HG02970 (cell line): ENCODE measurements around the gene ALK.

Experiments
- ATAC-seq: cut with Tn5 transposase; IDR thresholded peaks from one replicate; pipeline ENCODE4 v1.9.1; 2021; ENCODE audit warnings: mild to moderate bottlenecking, moderate library complexity, moderate number of reproducible peaks; ENCODE audit not compliant: unreplicated experiment, low FRiP score

ALK gene

DNA sequence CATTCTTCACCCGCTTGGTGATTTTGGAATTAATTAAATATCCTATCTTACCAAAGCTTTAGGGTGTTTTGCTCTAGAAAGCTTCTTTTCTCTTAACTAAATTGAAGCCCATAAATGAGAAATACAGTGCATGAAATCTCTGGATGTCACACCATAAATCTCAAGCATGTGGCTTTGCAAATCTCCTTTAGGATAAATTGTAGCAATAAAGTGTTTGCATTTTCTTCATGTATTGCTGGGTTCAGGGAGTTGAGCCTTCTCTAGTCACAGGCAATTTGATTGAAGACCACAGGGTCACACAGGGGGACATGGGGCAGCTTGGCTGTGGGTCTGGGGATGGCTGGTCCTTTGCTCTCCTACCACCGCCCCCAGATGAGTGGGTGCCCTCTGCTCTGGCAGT, 442.0 kb downstream of the ALK start:
- no peak for ATAC-seq

DNA sequence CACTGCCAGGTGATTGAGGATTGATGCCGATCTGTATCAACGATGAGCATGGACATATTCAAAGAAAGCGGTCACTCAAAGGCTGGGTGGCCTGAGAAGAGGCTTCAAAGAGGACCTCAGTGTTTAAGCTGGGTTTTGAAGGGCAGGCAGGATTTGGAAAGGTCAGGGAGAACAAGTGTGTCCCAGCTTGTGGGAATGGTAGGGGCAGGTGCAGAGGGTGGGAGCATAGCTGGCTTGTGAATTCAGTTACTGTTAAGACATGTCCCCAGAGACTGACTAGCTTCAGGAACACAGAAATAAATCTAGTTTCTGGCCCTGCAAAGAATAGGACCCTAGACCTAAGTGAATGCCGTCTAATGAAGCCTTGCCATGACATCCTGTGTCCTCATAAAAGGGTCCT, 442.7 kb downstream of the ALK start:
- no peak for ATAC-seq

DNA sequence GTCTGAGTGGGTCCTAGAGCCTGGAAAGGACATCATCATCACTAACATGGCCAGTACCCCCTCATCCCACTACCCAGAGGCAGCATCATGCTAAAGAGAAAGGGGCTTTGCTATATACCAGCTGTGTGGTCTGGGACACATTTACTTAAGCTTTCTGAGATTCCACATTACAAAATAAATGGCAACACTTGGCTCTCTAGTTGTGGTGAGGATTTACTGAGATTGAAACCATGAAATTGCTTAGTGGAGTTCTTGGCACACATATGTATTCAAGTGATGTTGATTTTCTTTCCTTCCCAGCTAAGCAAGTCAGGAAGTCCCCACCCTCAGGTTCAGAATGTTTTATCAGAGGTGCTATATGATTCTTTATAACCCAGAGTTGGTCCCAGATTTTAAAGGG, 444.2 kb downstream of the ALK start:
- no peak for ATAC-seq

DNA sequence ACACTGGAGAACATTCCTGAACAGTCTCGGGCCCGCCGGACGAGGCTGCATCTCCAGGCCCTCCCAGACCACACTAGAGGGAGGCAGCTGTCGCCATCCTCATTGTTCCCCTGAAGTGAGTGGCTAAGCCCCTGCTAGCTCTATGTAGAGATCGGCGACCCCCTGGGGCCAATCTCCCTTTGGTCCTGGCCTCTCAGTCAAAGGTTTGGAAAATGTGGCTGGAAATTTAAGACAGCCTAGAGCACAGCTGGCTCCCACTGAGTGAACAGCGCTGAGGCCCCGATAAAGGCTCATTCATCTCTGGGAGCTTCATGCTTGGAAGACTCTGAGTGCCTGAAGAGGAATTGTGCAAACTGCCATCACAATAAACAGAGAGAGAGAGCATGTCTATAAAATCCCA, 445.9 kb downstream of the ALK start:
- no peak for ATAC-seq

DNA sequence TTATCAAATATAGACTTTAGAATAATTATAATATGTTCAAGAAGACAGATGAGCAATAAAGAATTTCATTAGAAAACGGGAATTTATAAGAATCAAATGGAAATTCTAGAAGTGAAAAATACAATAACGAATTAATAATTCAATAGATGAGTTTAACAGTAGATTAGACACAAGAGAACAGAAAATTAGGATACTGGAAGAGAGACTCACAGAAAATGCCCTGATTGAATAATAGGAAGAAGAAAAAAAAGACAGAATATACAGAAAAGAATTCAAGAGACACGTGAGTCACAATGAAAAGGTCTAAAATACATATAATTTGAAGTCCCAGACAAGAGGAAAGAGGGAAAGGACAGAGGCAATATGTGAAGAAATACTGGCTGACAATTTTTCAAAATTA, 451.4 kb downstream of the ALK start:
- no peak for ATAC-seq

DNA sequence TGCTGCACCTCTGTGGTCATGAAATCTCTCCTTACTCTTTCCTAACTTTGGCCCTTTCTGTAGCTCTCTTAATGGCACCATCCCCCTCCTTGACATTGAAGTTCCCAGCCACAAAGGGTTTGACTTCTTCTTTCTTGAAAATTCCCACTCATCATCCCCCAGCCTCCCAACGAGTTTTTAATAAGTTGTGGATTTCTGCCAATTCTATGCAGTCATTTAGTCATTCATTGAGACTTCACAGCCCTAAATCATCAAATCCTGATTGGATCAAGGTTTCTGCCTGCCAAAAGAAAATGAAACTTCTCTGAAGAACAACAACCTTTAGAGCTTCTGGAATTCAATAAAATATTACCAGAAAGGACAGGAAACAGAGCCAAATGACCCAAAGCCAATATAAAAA, 451.9 kb downstream of the ALK start:
- ATAC-seq: no peak

DNA sequence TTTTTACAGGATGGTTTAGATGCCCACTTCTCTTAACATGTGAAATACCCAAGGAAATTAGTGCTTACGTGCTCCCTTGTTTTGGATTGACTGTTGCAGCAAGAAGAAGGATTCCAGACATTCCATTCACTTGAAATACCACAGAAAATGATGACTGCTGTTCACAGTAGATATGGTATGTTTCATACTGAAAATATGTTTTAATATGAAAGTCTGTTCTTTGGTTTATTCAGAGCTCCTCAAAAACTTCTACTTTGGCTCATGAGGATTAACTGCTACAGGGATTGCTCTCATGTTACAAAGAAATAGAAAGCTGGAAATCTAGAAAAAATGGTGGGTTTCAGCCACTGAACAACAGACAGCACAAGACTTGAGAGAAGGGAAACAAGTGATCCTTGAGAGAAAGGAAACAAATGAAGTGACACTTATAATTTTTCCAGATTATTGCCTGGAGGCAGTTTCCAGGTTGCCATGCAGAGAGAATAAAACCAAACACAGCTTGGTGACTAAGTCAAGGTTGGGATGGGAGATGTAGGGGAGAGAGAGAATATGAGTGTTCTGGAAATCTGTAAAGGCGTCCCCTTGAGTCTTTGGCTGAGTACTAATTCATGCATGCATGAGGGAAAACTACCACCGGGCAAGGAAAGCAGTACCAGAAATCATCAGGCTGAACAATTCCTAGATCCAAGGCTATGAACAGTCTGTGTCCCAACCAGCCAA, 458.0 kb downstream of the ALK start:
- no peak for ATAC-seq

DNA sequence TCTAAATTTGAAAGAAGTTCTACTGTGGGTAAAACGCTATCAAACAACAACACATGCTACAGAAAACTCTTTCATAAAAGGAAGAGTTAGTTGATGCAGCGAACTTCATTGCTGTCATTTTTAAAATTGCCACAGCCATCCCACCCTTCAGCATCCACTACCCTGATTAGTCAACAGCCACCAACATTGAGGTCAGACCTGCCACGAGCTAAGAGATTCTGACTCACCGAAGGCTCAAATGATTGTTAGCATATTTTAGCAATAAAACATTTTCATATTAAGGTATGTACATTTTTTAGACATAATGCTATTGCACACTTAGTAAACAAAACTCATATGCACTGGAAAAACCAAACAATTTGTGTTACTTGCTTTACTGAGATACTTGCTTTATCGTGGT, 459.1 kb downstream of the ALK start:
- no peak for ATAC-seq

DNA sequence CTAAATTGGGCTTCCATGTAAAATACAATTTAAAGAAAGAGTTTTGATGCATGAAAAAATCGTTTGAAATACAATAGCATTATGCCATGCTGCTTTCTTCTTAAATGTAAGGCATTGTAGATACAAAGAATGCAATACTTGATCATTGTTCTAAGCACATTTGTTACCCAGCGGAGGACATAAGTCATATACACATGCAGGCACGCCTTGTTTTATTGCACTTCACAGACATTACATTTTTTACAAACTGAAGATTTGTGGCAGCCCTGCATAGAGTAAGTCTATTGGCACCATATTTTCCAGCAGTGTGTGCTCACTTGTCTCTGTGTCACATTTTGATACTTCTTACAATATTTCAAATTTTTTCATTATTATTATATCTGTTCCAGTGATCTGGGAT, 461.2 kb downstream of the ALK start:
- ATAC-seq: no peak

DNA sequence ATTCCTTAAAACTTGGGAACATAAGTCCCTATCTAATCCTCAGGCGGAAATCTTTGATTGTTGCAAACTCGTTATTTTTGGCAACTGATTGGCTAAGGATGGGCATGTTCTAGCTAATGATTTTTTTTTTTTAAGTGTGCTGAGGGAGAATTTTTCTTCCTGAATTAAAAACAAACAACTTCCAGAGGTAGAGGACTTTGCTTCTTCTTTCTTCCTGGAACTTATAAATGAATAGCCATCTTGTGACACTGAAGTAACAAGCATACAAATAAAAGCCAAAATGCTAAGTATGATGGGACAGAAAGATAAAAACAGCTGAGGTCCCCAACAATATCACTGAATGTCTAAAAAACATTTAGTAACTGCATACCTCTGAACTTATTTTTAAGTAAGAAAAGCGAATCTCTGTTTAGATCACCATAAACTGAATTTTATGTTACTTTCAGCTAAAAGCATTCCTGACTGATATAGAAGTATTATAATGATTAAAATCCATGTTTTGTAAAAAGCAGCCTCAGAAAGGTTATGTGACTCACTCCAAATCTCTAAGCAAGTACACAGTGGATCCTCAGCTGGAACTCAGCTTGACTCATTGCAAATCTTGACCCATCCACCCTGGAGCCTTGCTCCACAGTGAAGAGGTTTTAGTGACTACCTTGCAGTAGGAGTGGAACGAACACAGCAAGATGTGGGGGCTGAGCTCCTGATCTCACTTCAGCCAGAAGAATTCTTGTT, 461.8 kb downstream of the ALK start:
- no peak for ATAC-seq

DNA sequence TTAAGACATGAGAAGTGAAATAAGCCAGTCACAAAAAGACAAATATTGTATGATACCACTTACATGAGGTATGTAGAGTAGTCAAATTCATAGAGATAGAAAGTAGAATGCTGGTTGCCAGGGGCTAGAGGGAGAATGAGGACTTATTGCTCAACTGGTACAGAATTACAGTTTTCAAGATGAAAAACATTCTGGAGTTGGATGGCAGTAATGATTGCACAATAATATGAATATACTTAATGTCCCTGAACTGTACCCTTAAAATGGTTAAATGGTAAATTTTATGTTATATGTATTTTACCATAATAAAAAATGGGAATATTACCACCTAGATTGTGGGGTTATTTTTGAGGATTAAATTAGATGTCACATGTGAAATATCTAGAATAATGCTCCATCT, 465.0 kb downstream of the ALK start:
- no peak for ATAC-seq

DNA sequence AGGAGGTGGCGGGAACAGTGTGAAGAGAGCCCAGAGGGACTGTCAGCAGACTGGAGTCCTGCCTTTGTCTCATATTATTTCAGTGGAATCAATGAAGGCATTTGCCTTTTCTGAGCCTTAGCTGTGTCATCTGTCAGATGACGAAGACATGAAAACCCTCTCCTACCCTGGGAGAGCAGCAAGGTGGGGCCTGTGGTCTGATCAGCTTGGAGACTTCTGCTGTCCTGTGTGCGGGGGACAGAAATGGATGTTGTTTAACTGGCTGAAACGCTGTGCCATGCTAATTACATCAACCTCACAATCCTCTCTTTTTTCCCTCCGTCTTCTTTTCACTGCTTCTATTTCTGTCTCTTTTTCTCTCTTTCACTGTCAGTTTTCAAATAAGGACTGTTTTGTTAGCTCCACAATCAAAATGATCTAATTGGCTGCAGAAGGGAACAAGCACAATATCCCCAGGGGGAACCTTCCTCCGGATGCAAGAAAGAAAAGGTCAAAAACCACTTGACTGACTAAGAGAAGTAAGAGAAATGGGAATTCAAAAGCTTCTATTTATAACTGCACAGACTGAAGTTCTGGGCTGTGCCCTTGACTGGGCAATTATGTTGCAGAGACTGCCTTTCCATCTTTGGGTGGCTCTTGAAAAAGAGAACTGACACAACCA, 466.1 kb downstream of the ALK start:
- ATAC-seq: no peak

DNA sequence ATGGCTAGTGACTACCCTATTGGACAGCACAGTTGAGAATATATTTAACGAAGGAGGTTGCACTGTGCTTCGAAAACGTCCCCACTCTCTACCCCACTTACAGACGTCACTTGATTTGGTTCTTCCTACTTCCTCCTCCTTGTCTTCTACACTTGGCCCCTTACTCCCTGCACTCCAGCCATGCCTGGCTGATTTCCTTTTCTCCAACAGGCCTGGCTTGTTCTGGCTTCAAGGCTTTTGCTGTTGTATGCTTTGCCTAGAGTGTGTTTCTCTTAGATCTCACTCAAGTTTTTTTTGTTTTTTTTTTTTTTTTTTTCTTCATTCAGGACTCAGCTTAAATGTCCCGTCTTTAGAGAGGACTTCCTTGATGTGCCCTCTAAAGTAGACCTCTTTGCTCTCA, 469.4 kb downstream of the ALK start:
- ATAC-seq: no peak

DNA sequence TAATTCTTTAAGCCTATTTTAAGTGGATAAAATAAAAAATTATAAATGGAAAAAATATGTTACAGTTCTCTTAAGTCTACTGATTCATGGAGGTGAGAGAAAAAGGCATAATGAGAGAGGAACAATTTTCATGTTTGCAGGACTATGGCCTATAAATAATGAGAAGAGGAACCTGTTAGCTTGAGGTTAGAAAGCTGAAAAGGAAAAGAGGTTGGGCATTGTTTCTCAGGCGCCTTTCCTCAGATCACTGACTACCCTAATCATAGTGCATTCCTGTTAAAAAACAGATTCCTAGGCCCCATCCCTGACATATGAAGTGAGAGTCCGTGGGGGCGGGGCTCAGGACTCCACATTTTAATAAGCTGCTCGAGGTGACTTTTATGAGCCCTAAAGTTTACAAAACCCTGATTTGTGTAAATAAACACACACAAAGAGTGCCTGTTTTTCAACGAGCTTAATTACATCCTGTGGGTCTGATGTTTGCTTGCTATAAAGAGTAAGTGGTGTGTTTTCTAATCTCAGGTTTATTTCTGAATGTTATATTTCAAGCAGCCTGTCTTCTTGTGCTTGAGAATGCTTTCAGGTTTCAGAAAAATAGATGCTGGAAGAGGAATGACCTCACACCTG, 470.7 kb downstream of the ALK start:
- ATAC-seq: no peak

DNA sequence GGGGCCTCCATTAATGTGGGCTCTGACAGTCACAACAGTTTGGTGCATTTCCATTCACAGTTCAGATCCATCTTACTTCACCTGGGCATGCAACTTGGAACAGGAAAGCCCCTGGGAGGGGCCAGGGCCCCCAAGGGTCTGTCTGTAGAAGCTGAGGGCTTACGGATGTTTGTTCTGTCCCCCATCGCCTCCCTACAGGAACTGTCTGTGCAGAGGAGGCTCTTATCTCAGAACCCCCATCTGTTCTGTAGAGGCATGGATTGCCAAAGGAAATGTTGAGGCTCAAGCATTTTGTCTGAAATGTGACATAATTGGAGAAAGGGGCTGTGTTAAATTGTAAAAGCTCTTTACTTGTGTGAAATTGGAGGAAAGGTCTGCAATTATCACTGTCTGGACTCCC, 471.9 kb downstream of the ALK start:
- no peak for ATAC-seq

DNA sequence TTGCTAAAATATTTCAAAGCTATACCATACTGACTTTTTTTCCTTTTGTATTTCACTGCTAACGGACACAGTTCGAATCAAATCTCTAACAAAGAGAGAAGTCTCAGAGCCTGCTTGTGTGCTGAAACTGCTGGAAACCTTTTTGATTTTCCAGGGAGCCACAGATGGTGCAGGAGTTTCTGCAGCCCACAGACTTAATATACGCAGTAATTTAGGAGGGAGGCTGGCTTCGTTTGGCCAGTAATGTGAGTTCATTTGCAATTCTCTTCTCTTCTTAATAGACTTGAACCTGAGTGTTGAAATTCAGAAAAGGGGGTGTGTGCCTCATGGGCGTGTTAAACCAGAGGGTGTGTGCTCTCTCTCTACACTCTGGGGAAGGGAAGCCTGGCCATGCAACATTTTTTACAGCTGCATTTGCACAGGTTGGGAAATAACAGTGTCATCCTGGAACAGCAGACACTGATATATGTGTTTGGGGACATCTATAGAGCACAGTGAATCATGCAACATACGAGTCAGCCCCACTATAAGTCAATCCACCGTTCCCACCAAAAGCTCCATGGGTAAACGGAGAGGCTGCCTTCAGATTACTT, 473.2 kb downstream of the ALK start:
- no peak for ATAC-seq

DNA sequence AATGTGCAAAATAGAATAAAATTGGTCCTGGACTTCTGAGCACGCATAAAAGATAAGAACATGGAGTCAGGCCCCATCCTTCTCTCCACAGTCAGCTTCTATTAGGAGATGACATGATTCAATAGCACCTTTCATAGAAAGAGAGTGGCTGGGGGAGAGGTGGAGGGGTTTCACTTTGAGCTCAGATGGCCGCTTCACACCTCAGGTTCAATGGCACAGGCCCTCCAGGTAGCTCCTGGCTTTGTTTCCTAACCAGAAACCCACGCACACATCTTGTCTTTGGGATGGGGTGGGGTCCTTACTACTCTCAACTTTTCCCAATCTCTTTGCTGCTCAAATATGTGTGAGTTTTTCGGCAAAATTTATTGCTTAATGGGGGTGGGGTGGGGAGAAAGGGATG, 473.9 kb downstream of the ALK start:
- ATAC-seq: no peak

DNA sequence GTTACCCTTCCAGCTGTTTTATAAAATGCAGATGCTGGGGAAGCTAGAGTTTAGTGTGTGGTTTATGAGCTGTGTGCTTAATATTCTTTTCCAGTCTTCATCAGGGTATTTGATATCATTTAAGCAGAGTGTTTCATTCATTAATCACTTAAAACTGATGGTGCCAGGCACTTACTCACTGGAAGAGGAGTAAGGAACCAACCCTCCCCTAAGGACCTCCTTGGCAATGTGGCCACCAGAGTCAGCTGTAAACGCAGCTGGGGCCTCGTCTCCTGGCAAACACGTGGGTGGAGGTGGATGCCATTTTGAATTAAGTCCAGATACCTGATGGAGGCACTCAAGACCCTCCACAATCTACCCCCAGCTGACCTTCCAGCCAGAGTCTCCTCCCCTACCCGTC, 474.5 kb downstream of the ALK start:
- ATAC-seq: no peak

DNA sequence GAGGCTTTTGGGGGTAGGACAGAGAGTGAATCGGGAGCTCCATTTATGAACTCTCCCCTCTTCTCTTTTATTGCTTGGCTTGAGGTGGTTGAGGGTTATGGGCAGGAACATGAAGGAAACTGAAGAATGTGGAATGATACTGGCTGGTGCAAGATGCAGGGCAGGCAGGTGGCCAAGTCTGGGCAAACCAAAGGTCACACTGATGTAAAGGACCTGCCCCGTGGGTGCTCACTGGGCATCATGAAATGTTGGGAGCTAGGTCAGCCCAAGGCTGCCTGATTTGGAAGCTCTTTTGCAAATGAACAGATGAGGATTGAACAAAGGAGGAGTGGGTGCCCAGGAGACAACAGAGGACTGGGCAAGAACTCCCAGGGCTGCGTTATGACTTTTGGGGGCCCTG, 477.2 kb downstream of the ALK start:
- ATAC-seq: no peak

DNA sequence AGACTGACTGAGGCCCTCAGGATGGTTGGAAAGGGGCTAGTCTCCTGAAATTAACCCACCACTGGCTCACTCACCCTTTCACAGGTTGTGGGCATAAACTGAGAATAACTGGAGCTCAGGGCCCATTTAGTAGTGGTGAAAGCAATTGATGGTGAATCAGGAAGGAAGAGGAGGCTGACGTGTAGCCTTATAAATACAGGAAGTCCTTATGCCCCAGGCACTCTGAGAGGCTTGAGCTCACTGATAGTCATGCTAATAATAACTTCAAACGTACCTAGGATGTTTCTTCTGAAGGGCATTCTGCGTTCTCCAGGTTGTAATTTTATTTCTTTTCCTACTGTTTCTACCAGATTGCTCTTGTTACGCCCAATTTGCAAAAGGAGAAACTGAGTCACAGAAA, 477.8 kb downstream of the ALK start:
- ATAC-seq: no peak

DNA sequence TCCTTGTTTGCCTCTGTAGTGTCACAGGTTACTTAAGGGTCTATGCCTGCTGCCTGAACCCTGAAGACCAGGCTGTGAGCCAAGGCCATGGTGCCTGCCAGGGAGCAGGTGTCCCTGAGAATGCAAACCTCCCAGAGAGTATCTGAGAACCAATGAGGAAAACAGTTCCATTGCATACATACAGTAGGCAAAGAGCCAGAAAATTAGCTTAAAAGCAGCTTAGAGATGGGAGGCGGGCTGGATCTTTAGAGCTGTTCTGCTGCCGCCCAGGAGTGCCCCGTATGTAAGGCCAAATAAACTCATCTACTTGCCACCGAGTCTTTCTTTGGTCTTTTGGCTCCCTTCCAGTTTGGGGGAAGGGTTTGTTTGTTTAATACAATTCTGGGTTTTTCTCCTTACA, 478.2 kb downstream of the ALK start:
- ATAC-seq: no peak
